ENCODE results near the gene GNG7.
"Not testable (repeated sequence)": the region's sequence is repeated elsewhere in the genome, so short reads cannot be mapped to it uniquely, and the experiment has no call there.

DNA sequence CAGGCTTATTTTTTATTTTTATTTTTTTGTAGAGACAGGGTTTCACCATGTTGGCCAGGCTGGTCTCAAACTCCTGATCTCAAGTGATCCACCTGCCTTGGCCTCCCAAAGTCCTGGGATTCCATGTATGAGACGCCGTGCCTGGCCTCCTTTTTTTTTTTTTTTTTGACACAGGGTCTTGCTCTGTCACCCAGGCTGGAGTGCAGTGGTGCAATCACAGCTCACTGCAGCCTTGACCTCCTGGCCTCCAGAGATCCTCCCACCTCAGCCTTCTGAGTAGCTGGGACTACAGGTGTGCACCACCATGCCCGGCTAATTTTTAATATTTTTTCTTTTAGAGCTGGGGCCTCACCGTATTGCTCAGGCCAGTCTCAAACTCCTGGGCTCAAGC, 159.4 kb downstream of the GNG7 start:
- TF ChIP-seq CTCF (conservative IDR thresholded peaks at IDR 0.05; ENCODE audit: low read depth, low read length); EZH2phosphoT487 (IDR thresholded peaks at IDR 0.05; ENCODE audit: borderline replicate concordance, low read length): not testable (repeated sequence)
